Right ventricle myocardium inferior (tissue), 1 donor: ENCODE data around the gene SLC5A4. TPM values are rescaled to one million over a fixed set of nuclear protein-coding genes. Genes with fewer than 3 reads are reported as not detected.
"Not testable (repeated sequence)": the region's sequence is repeated elsewhere in the genome, so short reads cannot be mapped to it uniquely, and the experiment has no call there.

Experiments
- ATAC-seq: fragments of 200-7000 bp; cut with Tn5 transposase; one replicate; pipeline ENCODE4 v1.9.1; 2020; ENCODE audit warnings: mild to moderate bottlenecking, moderate library complexity
- DNase-seq: peaks from one replicate; pipeline ENCODE4 v3.0.0; 2021; ENCODE audit errors: missing footprints
- intact Hi-C: fragments of 100-400 bp; cut with DNase I; formaldehyde crosslinking; loops from one replicate; pipeline ENCODE4 v1.11.0; 2022
- long read RNA-seq: library from polyadenylated mRNA; unstranded; transcript quantifications from one replicate; pipeline ENCODE4 v2.0.0, GENCODE V29; 2021
- total RNA-seq: library from RNA; stranded (reverse); fragmentation: NEBNext Ultra II Directional; extraction: Animal tissue kit (Norgen Biotek cat#: 25700); gene quantifications from one replicate; pipeline ENCODE4 v1.2.1, GENCODE V29; 2021
- donor health status: DM: no; HTN: yes; CAD: no; lungs with severe emphysema.

SLC5A4 gene
- total RNA-seq = not detected
- long read RNA-seq = 0 reads

DNA sequence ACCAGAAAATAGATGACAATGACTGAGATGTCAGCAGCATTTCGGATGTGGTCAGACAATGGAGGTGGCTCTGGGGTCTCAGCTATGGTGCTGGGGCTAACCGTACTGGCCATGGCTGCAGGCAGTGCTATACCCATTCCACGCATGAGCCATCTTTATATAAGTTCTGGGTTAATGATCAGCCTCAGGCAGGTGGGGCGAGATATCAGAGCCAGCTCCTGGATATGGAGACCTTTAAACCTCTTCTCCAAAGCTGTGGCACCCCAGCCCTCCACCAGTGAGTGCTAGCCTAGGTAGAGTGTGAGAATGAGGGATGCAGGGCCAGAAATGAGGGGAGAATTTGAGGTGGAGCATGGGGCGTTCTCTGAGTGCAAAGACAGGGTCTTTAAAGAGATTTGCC, at the start of gene SLC5A4:
Gene SLC5A4 (minus strand): TSS at position 131 of the 400 bp plus-strand sequence. CDS start 18 bp downstream, at position 113.
- no peak for DNase-seq
- intact Hi-C loops = no loop called here
- no peak for ATAC-seq

DNA sequence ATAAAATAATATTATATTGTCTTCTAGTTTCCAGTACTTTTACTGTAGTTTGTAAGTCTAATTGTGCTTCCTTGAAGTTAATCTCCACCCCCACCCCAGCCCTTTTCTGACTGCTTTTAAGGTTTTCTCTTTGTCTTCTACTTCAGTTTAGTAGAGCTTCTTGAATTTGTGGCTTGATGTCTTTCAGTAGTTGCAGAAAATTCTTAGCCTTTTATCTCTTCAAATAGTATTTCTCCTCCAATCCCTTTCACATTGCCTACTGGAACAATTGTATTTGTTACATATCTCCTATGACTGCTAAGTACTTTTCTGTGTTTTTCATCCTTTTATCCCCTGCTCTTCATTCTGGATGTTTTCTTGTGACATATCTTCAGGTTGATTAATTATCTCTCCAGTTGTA, 38.8 kb upstream of the SLC5A4 start:
- DNase-seq, intact Hi-C loops, ATAC-seq: not testable (repeated sequence)

DNA sequence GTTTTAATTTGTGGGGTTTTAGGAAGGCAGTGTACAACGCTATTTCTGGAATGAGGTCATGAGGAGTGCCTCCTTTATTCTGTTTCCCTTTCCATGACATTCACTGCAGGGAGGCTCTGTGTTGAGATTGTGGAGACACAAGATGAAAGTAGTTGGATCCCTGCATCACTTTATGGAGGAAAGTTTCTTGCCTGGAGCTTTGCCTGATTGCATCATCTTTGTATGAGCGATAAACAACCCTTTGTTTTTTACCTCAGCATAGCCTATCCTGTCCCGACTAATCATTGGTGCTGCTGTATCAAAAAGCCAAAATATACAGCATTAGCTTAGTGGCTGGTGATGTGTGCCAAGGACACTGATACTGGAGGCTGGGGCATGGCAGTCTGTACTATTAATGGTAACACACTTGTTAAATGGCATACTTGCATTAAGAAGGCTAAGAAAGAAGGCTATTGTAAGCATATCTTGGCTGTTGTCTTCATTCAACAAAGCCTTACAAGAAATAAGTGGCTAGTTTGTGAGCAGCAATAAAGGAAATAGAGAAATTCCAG, 31.2 kb upstream of the SLC5A4 start:
- no peak for ATAC-seq
- intact Hi-C loops = no loop called here

DNA sequence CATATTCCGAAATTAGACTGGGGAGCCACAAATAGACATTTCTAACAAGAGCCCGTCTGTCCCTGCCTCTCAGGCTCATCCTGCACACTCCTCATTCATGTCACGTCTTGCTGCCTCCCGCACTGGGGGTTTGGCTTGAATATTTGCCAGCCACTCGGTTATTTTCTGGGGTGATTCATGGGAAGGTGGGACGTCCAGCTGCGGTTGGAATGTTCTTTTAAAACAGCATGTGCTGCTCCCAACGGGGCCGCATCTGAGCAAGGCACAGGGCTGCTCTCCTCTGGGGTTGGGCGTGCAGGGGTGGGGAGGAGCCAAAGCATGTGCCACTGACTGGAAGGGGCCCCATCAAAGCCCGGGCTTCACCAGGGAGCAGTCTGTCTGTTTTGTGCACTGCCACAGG, 25.9 kb upstream of the SLC5A4 start:
- ATAC-seq = no peak

More for the DNA sequence above, 31.2 kb upstream of the SLC5A4 start:
- no peak for DNase-seq

DNA sequence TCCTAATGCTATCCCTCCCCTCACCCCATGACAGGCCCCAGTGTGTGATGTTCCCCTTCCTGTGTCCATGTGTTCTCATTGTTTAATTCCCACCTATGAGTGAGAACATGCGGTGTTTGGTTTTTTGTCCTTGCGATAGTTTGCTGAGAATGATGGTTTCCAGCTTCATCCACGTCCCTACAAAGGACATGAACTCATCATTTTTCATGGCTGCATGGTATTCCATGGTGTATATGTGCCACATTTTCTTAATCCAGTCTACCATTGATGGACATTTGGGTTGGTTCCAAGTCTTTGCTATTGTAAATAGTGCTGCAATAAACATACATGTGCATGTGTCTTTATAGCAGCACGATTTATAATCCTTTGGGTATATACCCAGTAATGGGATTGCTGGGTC, 20.2 kb upstream of the SLC5A4 start:
- ATAC-seq, DNase-seq, intact Hi-C loops: not testable (repeated sequence)

More for the DNA sequence above, 25.9 kb upstream of the SLC5A4 start:
- intact Hi-C loops = no loop called here
- no peak for DNase-seq

DNA sequence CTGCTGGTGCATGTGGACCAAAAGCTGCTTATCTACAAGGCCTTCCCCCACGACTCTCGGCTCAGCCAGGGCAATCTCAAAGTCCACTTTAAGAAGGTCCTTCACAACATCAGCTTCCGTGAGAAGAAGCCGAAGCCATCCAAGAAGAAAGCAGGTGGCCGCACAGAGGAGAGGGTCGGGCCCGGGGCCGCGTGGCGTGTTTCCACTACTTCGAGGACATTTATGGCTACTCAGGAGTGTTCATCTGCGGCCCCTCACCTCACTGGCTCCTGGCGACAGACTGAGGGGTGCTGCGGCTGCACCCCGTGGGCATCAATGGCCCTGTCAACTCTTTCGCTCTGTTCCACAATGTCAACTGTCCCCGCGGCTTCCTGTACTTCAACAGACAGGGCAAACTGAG, 16.2 kb upstream of the SLC5A4 start:
- intact Hi-C loops = no loop called here
- ATAC-seq (no peak), DNase-seq (no peak)

DNA sequence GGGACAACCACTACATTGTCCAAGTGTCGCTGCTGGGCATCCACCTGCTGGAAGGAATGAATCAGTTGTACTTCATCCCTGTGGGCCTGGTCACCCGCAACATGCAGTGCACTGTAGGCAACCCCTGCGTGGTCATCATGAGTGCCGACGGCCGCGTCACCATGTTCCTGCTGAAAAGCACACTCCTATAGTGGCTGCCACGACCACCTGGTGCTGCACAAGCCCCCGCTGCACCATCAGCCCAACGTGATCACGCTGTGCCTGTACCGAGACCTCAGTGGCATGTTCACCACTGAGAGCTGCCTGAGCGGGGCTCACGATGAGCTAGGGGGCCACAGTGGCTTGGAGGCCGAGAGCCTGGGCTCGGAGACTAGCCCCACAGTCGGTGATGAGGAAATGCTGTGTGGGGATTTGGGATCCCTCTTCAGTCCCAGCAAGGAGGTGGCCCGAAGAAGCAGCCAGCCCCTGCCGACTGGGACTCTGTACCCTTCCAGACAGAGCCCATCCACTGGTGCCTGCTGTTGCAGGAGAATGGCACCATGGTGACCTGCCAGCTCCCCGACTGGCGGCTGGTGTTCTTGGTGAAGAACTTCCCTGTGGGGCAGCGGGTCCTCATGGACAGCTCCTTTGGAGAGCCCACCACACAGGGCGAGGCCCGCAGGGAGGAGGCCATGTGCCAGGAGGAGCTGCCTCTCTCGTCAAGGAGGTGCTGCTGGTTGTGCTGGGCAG, 15.7 kb upstream of the SLC5A4 start:
- intact Hi-C loops = no loop called here
- no peak for ATAC-seq
- no peak for DNase-seq

DNA sequence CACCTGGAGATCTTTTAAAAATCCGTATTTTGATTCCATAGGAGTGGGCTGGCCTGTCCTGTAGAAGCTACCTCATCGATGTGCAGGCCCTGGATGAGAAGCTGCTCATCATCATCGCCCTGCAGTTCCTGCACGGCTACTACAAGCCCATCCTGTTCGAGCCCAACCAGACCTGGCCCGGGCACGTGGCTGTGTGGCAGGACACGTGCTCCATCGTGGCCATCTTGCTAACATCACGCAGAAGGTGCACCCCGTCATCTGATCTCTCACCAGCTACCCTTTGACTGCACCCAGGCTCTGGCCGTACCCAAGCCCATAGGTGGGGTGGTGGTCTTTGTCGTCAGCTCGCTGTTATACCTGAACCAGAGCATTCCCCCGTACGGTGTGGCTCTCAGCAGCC, 14.2 kb upstream of the SLC5A4 start:
- DNase-seq (no peak), ATAC-seq (no peak)
- intact Hi-C loops = loop anchor here (5.0 to 10.0 kb wide), 2 partner anchors 67 to 165 kb away; no protein-coding TSS in a partner anchor

DNA sequence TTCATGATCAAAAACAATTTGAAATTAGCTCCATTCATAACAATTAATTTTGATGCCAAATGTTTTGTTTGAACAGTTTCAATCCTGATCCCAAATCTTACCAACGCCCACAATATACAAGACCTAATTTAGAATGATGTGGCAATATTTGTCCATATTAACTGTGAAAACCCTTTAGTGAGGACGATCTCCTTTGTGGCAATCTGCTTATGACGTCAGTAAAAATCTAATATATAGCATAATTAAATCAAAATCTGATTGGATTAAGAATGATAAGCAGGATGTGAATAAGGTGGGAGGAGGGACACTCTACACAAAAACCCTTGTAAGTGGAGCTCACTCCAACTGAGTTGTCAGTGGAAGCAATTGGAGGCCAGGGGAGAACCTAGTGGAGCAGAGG, 11.9 kb upstream of the SLC5A4 start:
- no peak for DNase-seq
- ATAC-seq = no peak
- intact Hi-C loops = loop anchor here (2.0 to 10.0 kb wide), 3 partner anchors 65 to 296 kb away; no protein-coding TSS in a partner anchor

DNA sequence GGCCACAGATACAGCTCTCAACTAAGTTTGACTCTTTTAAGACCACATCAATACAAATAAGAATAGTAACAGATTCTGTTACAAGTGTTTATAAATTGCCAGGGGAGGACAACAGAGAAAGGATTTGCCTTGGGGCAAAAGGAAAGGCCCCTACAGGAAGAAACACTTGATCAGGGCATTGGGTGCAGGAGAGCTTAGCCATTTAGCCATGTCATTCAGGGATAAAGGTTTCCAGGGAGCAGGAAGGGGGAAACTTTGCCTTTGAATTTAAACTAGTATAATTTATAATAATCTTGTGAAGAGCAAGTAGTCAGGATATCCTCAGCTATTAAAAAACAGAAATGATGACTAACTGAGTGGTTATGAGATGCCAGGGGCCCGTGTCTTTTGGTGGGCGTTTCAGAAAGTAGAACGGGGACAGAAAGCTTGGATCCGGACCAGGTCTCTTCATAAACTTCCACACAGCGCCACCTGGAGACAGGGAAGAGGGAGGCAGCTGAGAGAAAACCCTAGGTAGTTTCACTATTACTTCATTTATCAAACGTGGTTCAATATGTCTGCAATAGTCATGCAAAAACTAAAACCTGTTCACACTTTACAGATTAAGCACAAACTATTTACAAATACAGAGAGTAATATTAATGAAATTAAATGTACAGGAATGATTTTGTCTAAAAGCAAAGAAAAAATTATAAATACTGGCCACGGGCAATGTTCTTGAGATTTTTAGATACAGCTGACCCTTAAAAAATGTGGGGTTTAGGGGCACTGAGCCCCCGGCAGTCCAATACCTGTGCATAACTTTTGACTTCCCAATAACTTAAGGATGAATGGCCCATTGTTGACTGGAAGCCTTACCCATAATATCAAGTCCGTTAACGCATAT, 11.0 kb upstream of the SLC5A4 start:
- no peak for DNase-seq
- intact Hi-C loops = loop anchor here (2.0 to 10.0 kb wide), 3 partner anchors 64 to 295 kb away; no protein-coding TSS in a partner anchor
- ATAC-seq = no peak

DNA sequence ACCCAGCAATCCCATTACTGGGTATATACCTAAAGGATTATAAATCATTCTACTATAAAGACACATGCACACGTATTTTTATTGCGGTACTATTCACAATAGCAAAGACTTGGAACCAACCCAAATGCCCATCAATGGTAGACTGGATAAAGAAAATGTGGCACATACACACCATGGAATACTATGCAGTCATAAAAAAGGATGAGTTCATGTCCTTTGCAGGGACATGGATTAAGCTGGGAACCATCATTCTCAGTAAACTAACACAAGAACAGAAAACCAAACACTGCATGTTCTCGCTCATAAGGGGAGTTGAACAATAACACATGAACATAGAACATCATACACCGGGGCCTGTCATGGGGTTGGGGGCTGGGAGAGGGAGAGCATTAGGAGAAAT, 8.5 kb upstream of the SLC5A4 start:
- intact Hi-C loops = loop anchor here (10.0 kb wide), 1 partner anchor 159 kb away; no protein-coding TSS in a partner anchor
- not testable (repeated sequence) for DNase-seq, ATAC-seq

DNA sequence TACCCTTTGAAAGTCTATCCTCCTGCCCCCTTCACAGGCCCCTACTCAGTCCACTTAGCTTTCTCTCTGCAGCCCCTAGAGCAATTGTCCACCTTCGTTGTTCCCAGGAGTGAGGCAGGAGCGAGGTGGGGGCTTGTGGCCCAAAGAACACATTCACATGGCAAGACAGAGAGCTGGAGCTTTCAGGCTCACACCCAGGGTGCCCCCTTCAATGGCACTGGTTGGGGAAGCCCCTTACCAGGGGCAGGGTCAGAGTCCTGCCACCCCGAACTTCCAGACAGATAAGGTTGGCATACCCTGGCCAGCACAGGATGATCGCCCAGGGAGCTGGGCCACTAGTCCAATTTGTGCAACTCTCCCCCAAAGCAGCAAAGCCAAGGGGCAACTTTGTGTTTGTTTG, 6.2 kb upstream of the SLC5A4 start:
- intact Hi-C loops = loop anchor here (10.0 kb wide), 1 partner anchor 157 kb away; no protein-coding TSS in a partner anchor

DNA sequence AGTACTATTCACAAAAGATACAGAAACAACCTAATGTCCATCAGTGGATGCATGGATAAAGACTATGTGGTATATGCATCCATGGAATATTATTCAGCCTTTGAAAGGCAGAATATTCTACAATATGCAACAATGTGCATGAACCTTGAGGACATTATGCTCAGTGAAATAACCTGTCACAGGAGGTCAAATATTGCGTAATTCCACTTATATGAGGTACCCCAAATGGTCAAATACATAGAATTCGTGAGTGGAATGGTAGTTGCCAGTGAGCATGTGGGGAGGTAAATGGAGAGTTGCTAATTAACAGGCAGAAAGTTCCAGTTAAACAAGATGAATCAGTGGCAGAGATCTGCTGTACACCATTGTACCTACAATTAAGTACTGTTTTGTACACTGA, 3.6 kb upstream of the SLC5A4 start:
- ATAC-seq = no peak
- DNase-seq = no peak
- intact Hi-C loops = no loop called here

More for the DNA sequence above, 6.2 kb upstream of the SLC5A4 start:
- ATAC-seq = no peak
- DNase-seq = no peak

DNA sequence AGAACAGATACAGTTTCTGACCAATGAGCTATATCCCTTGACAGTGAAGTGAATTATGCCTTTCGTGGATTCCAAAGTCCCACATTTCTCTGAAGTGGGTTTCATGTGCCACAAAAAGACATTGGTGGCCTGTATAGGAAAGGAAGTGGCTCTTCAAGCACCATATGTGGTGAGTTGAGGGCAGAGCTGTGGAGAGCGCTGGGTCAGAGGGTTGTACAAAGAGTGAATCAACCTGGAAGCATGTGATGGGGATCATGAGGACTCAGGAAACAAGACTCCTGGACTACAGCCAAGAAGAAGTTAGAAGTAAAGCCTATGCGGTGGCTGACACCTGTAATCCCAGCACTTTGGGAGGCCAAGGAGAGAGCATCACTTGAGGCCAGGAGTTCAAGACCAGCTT, 579 bp upstream of the SLC5A4 start:
- ATAC-seq (no peak), DNase-seq (no peak)
- intact Hi-C loops = no loop called here

DNA sequence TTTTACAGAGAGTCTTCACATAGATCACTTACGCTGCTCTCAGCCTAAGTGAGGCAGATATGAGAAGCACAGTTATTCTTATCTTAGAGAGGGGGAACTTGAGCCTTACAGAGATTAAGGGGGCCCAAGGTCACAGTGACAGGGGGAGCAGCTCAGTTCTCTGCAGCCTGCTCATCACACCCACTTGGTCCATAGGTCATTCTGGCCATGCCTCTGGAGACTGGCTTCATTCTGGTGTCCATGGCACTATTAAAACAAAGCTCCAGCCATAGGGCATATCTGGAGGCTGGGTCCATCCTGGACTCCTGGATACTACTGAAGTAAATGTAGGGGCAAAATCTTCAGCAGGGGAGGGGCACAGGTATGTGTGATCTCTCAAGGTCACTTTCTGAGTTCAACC, 5.9 kb downstream of the SLC5A4 start:
- ATAC-seq (no peak), DNase-seq (no peak)
- intact Hi-C loops = no loop called here

DNA sequence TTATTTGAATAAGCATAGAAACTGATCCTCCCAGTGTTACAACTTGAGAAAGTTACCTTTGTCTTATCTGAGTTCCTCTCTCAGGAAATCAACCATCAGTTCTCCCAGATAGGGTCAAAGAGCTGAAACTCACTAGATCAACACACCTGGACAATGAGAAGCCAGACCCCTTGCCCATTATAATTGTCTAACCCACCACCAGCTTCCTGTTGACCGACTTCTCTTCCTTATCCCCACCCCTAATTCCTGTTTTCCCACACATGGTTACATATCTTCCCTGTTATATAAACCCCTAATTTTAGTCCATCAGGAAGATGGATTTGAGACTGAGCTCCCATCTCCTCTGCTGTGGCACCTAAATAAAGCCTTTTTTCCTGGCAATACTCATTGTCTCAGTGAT, 6.9 kb downstream of the SLC5A4 start:
- no peak for DNase-seq
- intact Hi-C loops = no loop called here
- no peak for ATAC-seq

DNA sequence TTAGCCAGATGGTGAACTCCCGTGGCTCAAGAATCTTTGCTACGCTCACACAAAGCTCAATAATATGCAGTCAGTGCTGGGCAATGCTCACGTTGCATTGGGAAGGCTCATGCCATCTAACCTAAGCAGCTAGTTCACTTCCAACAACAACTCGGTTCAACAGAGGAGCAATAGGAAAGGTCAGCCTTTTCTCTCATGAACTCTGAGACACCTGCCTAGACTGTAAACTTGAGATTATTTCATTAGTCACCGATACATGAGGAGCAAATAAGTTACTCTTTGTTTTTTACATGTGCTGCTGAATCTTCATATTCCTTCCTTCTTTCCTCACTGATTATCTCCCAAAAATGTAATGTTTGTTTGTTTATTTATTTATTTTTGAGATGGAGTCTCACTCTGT, 9.0 kb downstream of the SLC5A4 start:
- ATAC-seq = no peak
- intact Hi-C loops = no loop called here

DNA sequence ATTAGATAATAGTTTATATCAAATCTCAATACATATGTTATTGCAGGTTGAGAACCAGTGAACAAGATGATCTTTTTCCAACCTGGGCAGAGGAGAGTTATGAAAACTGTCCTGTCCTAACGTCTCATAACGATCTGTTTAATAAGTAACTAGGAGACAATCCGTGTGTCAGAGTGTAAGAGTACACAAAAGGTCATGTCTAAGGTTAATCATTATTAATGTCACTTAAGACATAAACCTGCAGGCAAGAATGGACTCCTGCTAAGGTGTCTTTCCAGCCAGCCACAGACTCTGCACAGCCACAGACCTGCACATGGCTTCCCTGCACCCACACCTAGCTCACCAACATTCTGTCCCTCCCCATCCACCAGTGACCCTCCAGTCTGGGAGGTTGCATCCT, 10.1 kb downstream of the SLC5A4 start:
- no peak for DNase-seq
- ATAC-seq = no peak
- intact Hi-C loops = no loop called here

More for the DNA sequence above, 9.0 kb downstream of the SLC5A4 start:
- no peak for DNase-seq

DNA sequence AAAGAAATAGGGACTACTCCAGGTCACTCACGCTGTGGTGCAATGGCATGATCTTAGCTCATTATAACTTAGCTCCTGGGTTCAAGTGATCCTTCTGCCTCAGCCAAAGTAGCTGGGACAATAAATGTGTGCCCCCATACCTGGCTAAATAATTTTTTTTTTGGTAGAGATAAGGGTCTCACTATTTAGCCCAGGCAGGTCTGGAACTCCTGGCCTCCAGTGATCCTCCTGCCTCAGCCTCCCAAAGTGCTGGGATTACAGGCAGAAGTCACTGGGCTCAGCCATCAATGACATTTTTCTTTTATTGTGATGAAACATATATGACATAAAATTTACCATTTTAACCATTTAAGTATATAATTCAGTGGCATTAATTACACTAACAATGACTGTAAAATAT, 10.6 kb downstream of the SLC5A4 start:
- no peak for ATAC-seq
- intact Hi-C loops = no loop called here
- no peak for DNase-seq
